H1 (cell line): ENCODE measurements around the gene CACNA2D1. TPM values are rescaled to one million over a fixed set of nuclear protein-coding genes. Genes with fewer than 3 reads are reported as not detected.

Experiments
- CTCF ChIA-PET: fragments of 300-600 bp; sonication (Branson Sonifier 250); formaldehyde crosslinking; loops from one replicate; lab custom pipeline; 2021; ENCODE audit not compliant: partially characterized antibody; lab: Charles Lee
- POLR2A ChIA-PET: fragments of 300-600 bp; sonication (Branson Sonifier 250); formaldehyde crosslinking; loops from one replicate; lab custom pipeline; 2021; ENCODE audit warnings: inconsistent platforms; ENCODE audit not compliant: partially characterized antibody; lab: Charles Lee
- DNase-seq, 2 experiments: peaks; one replicate each; pipeline versions ENCODE4 v3.0.0 to v3.0.0-alpha.2; 2010 to 2022; ENCODE audit warnings: low spot score in 2 of 2, low read depth in 1 of 2, mixed read lengths in 1 of 2
- FAIRE-seq: peaks from 2 replicates; lab custom pipeline; 2011; peaks lifted over from hg19 to GRCh38; lab: Jason Lieb, UNC
- H2AFZ ChIP-seq: 2 replicates; pipeline ENCODE4 v1.8.1; 2012; ENCODE audit warnings: low read length, inconsistent platforms
- H2AK5ac ChIP-seq: 2 replicates; pipeline ENCODE4 v1.6.1; 2013; ENCODE audit warnings: low read depth, low read length
- H2BK120ac ChIP-seq: replicated peaks from 2 replicates; pipeline ENCODE3; 2013; ENCODE audit warnings: low read depth, low read length, inconsistent platforms
- H2BK12ac ChIP-seq: 2 replicates; pipeline ENCODE4 v1.6.1; 2013; ENCODE audit warnings: low read depth, low read length
- H2BK15ac ChIP-seq: 2 replicates; pipeline ENCODE4 v1.6.1; 2013; ENCODE audit warnings: low read length
- H2BK20ac ChIP-seq: 2 replicates; pipeline ENCODE4 v1.6.1; 2013; ENCODE audit warnings: low read length
- H2BK5ac ChIP-seq: 2 replicates; pipeline ENCODE4 v1.6.1; 2013; ENCODE audit warnings: low read depth, low read length
- H3K14ac ChIP-seq: 2 replicates; pipeline ENCODE4 v1.6.1; 2013; ENCODE audit warnings: inconsistent platforms; ENCODE audit not compliant: insufficient read length
- H3K18ac ChIP-seq: 2 replicates; pipeline ENCODE4 v1.6.1; 2013; ENCODE audit warnings: low read length; ENCODE audit errors: extremely low read depth
- H3K23ac ChIP-seq: 2 replicates; pipeline ENCODE4 v1.6.1; 2013; ENCODE audit warnings: inconsistent platforms; ENCODE audit not compliant: insufficient read length
- H3K23me2 ChIP-seq: 2 replicates; pipeline ENCODE4 v1.6.1; 2013; ENCODE audit warnings: low read depth, low read length
- H3K27ac ChIP-seq: 2 replicates; pipeline ENCODE4 v1.6.1; 2011; ENCODE audit warnings: low read depth, low read length, inconsistent platforms
- H3K27me3 ChIP-seq, 4 experiments: replicated peaks in 1 of 4; 1 replicate in 1 of 4; 2 replicates in 3 of 4; pipeline versions ENCODE4 v1.6.1 to v1.8.1; 2011 to 2013; ENCODE audit warnings: low read length in 3 of 4, mild to moderate bottlenecking in 3 of 4, inconsistent platforms in 2 of 4, mixed read lengths in 2 of 4, moderate library complexity in 1 of 4; ENCODE audit not compliant: control insufficient read depth in 3 of 4, insufficient read depth in 3 of 4; ENCODE audit errors: extremely low read depth in 1 of 4
- H3K36me3 ChIP-seq, 4 experiments: 2 replicates each; pipeline versions ENCODE4 v1.6.1 to v1.8.1; 2011 to 2013; ENCODE audit warnings: mild to moderate bottlenecking in 4 of 4, low read length in 3 of 4, moderate library complexity in 2 of 4, control low read depth in 1 of 4, inconsistent platforms in 1 of 4; ENCODE audit not compliant: insufficient read depth in 4 of 4, control insufficient read depth in 2 of 4
- H3K4ac ChIP-seq: replicated peaks from 2 replicates; pipeline ENCODE3; 2013; ENCODE audit warnings: low read length, low read depth, mixed read lengths, inconsistent platforms; ENCODE audit not compliant: insufficient read length
- H3K4me1 ChIP-seq, 4 experiments: replicated peaks in 1 of 4; 1 replicate in 1 of 4; 2 replicates in 3 of 4; pipeline versions ENCODE4 v1.6.1 to v1.8.1; 2011 to 2013; ENCODE audit warnings: low read length in 3 of 4, inconsistent platforms in 2 of 4, mixed read lengths in 1 of 4; ENCODE audit not compliant: insufficient read depth in 4 of 4, control insufficient read depth in 3 of 4
- H3K4me2 ChIP-seq, 2 experiments: 2 replicates each; pipeline versions ENCODE4 v1.6.1 to v1.8.1; 2011 to 2013; ENCODE audit warnings: low read depth in 2 of 2, low read length in 2 of 2, control low read depth in 1 of 2, inconsistent platforms in 1 of 2, mild to moderate bottlenecking in 1 of 2; ENCODE audit not compliant: insufficient read depth in 1 of 2
- H3K4me3 ChIP-seq, 4 experiments: fragments of 200-600, 300-600 bp in 1 of 4; sonication (generic), shearing (Covaris generic), sonication (Bioruptor Twin) in 1 of 4; 2 replicates each; pipeline versions ENCODE4 v1.5.1 to v1.8.1; 2011 to 2016; ENCODE audit warnings: low read length in 4 of 4, low read depth in 3 of 4, control low read depth in 2 of 4, inconsistent platforms in 2 of 4, mild to moderate bottlenecking in 2 of 4, mixed read lengths in 1 of 4, moderate library complexity in 1 of 4; ENCODE audit not compliant: insufficient read depth in 2 of 4; ENCODE audit errors: extremely low read depth in 1 of 4
- H3K56ac ChIP-seq: replicated peaks from 2 replicates; pipeline ENCODE3; 2013; ENCODE audit warnings: low read depth, mild to moderate bottlenecking, mixed read lengths, low read length, inconsistent platforms; ENCODE audit not compliant: insufficient read length
- H3K79me1 ChIP-seq: 2 replicates; pipeline ENCODE4 v1.6.1; 2013; ENCODE audit warnings: low read depth, low read length, control low read depth
- H3K79me2 ChIP-seq, 2 experiments: 2 replicates each; pipeline versions ENCODE4 v1.6.1 to v1.8.1; 2012 to 2013; ENCODE audit warnings: low read length in 2 of 2, mild to moderate bottlenecking in 2 of 2, inconsistent platforms in 1 of 2; ENCODE audit not compliant: insufficient read depth in 2 of 2, control insufficient read depth in 1 of 2
- H3K9ac ChIP-seq, 4 experiments: replicated peaks in 1 of 4; 1 replicate in 1 of 4; 2 replicates in 3 of 4; pipeline versions ENCODE4 v1.6.1 to v1.8.1; 2011 to 2013; ENCODE audit warnings: low read depth in 3 of 4, low read length in 3 of 4, control low read depth in 2 of 4, mild to moderate bottlenecking in 2 of 4, moderate library complexity in 2 of 4, inconsistent platforms in 1 of 4; ENCODE audit errors: extremely low read depth in 1 of 4
- H3K9me3 ChIP-seq, 2 experiments: 2 replicates each; pipeline versions ENCODE4 v1.6.1 to v1.8.1; 2012 to 2013; ENCODE audit warnings: mild to moderate bottlenecking in 2 of 2, moderate library complexity in 2 of 2, control low read depth in 1 of 2, inconsistent platforms in 1 of 2, low read depth in 1 of 2, low read length in 1 of 2, mixed read lengths in 1 of 2; ENCODE audit not compliant: insufficient read depth in 2 of 2
- H4K20me1 ChIP-seq, 2 experiments: replicated peaks in 1 of 2; 2 replicates each; pipeline versions ENCODE3 to v1.8.1; 2011 to 2013; ENCODE audit warnings: inconsistent platforms in 2 of 2, low read length in 2 of 2, mild to moderate bottlenecking in 1 of 2; ENCODE audit not compliant: insufficient read depth in 2 of 2, control insufficient read depth in 1 of 2
- H4K5ac ChIP-seq: 2 replicates; pipeline ENCODE4 v1.6.1; 2013; ENCODE audit warnings: low read length, low read depth, mixed read lengths, inconsistent platforms; ENCODE audit not compliant: insufficient read length
- H4K8ac ChIP-seq: 2 replicates; pipeline ENCODE4 v1.8.0; 2013; ENCODE audit warnings: mild to moderate bottlenecking, moderate library complexity, low read length, inconsistent platforms; ENCODE audit not compliant: insufficient read depth; ENCODE audit errors: extremely low read depth
- H4K91ac ChIP-seq: replicated peaks from 2 replicates; pipeline ENCODE3; 2013; ENCODE audit warnings: low read length, mixed read lengths, inconsistent platforms; ENCODE audit not compliant: insufficient read length
- CHD2 ChIP-seq: IDR thresholded peaks from 2 replicates; pipeline ENCODE4 v1.6.1; 2012; ENCODE audit warnings: low read length, improper control_type of control experiment
- CREB1 ChIP-seq: IDR thresholded peaks from 2 replicates; pipeline ENCODE4 v1.6.1; 2012; ENCODE audit warnings: inconsistent platforms
- E2F6 ChIP-seq: IDR thresholded peaks from 2 replicates; pipeline ENCODE4 v1.6.1; 2012; ENCODE audit warnings: inconsistent platforms
- RBBP5 ChIP-seq: IDR thresholded peaks from 2 replicates; pipeline ENCODE4 v1.7.1; 2012; ENCODE audit warnings: low read depth, mild to moderate bottlenecking, inconsistent platforms, low read length, moderate library complexity, borderline replicate concordance
- SAP30 ChIP-seq: fragments of 300-600 bp; sonication (generic); IDR thresholded peaks from 2 replicates; pipeline ENCODE4 v1.7.1; 2012; ENCODE audit warnings: low read length, moderate library complexity, mild to moderate bottlenecking, inconsistent platforms; ENCODE audit not compliant: insufficient read depth, insufficient replicate concordance
- SUZ12 ChIP-seq: fragments of 200-600 bp; sonication (generic); IDR thresholded peaks from 2 replicates; pipeline ENCODE4 v1.6.1; 2012; ENCODE audit warnings: mild to moderate bottlenecking, inconsistent platforms, low read length, moderate library complexity, mixed read lengths
- WGBS, 2 experiments: shearing (Covaris generic) in 1 of 2; methylation state at CpG; one replicate each; pipeline versions ENCODE4 v1.1.6 to v1.1.7; 2013 to 2015; ENCODE audit warnings: low lambda C conversion rate in 2 of 2, mixed read lengths in 2 of 2, inconsistent platforms in 1 of 2, low coverage in 1 of 2, missing lambda C conversion rate in 1 of 2; ENCODE audit not compliant: insufficient replicate concordance in 2 of 2, insufficient coverage in 1 of 2, insufficient read length in 1 of 2; ENCODE audit errors: extremely low coverage in 1 of 2, missing lambda C conversion rate in 1 of 2; 5-methylcytosine and 5-hydroxymethylcytosine counted together
- polyA plus RNA-seq, 7 experiments: library from polyadenylated mRNA; depleted of rRNA in 3 of 7; stranded (reverse) in 5 of 7; unstranded in 2 of 7; fragments of >200 nt in 5 of 7; fragments of 200-250 nt in 2 of 7; gene quantifications; 1 replicate in 5 of 7; 2 replicates in 1 of 7; 4 replicates in 1 of 7; pipeline versions ENCODE4 v1.2.1 to v1.2.3, GENCODE V29; 2011 to 2013; ENCODE audit warnings: missing spikeins in 2 of 7, mixed read lengths in 2 of 7
- total RNA-seq: library from RNA; stranded (reverse); fragmentation: NEBNext Ultra II Directional; extraction: Animal tissue kit (Norgen Biotek cat#: 25700); gene quantifications from 2 replicates; pipeline ENCODE4 v1.2.1, GENCODE V29; 2021
- TF ChIP-seq, protein P1 (sequence below): IDR thresholded peaks from 2 replicates; pipeline ENCODE4 v1.6.1; 2012; ENCODE audit warnings: low read length, inconsistent platforms
- TF ChIP-seq, protein P2 (sequence below), 3 experiments: IDR thresholded peaks; 1 replicate in 2 of 3; 2 replicates in 1 of 3; pipeline versions ENCODE4 v1.5.1 to v1.6.1; 2011; ENCODE audit warnings: low read length in 3 of 3, mild to moderate bottlenecking in 3 of 3, inconsistent platforms in 2 of 3, low read depth in 1 of 3, moderate library complexity in 1 of 3; ENCODE audit not compliant: insufficient read depth in 1 of 3; ENCODE audit errors: control extremely low read depth in 1 of 3

The CACNA2D1 gene
- total and polyA plus RNA-seq, 2 of the 8 experiments (the other 6 are each of a cell fraction or from before 2014, with no cell fraction given), result 4.3 to 27.3 TPM

DNA sequence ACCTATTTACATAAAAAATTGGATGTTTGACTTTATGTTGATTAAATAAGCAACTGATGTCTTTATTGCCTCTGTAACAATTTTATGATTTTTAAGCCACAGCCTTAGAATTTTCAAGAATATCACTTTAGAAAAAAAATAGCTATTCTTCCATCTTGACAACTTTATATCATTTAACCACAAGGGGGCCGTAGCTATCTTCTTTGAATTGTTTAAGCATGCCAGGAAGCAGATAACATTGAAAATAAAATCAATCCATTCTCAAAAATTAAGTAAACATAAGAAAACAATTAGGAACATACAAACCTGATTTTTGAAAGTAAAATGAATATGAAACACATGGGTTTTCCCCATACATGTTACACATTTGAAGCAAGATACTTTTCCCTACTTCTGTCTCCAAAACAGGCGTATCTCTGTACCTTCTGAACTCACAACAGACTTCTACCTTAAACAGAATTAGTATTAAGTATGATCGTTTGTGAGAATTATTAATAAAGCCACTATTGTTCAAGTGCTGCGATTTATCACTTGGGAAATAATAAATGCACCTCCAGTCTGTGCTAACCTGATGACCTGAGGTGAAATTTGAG is 209.0 kb downstream of the CACNA2D1 start:
- no peaks in the 10 kb centered on the region for H3K9me3 ChIP-seq
- H3K23me2 ChIP-seq, result no peaks in the 10 kb centered on the region
- H3K27ac ChIP-seq, result no peak overlapping the region
- H2BK120ac ChIP-seq, result no peak overlapping the region
- H3K79me1 ChIP-seq, result no peaks in the 10 kb centered on the region
- H2BK12ac ChIP-seq, result no peak overlapping the region
- H4K20me1 ChIP-seq, result no peaks in the 10 kb centered on the region
- ChIA-PET POLR2A (no interaction called here), CTCF (interaction anchor here (0.6 to 2.1 kb wide), 19 partner anchors 9 to 371 kb away, joined by 3 to 9 read pairs (median 4); no protein-coding TSS in a partner anchor)
- no peak overlapping the region for H2BK5ac ChIP-seq
- H3K27me3 ChIP-seq, result no peaks in the 10 kb centered on the region
- H3K4me1 ChIP-seq, result peaks cover 0 to 10% (median 4%) of the 10 kb centered on the region in 4 experiments; a peak in 3 of 7 replicates
- no peak overlapping the region for H4K8ac ChIP-seq
- no peak overlapping the region for H2AK5ac ChIP-seq
- no peak overlapping the region for H3K4me2 ChIP-seq
- H3K23ac ChIP-seq, result no peak overlapping the region
- no peaks in the 10 kb centered on the region for H3K79me2 ChIP-seq
- H3K9ac ChIP-seq, result no peak overlapping the region
- H3K18ac ChIP-seq, result no peak overlapping the region
- no peak overlapping the region for H2AFZ ChIP-seq
- H4K5ac ChIP-seq, result no peak overlapping the region
- FAIRE-seq (no peak), DNase-seq (no peak)
- H3K14ac ChIP-seq, result no peak overlapping the region
- no peak overlapping the region for H3K4me3 ChIP-seq
- H2BK15ac ChIP-seq, result no peak overlapping the region
- 49% methylated on average over 4 of the region's 4 CpGs; no CpG with 5 or more reads in 1 of the 2 experiments for WGBS, 2 experiments
- H3K36me3 ChIP-seq, result no peaks in the 10 kb centered on the region
- no peak overlapping the region for H2BK20ac ChIP-seq
- no peak overlapping the region for H3K4ac ChIP-seq
- H4K91ac ChIP-seq, result no peak overlapping the region
- H3K56ac ChIP-seq, result no peak overlapping the region
- TF ChIP-seq CHD2 (no peak), SAP30 (no peak), CREB1 (no peak), E2F6 (no peak), SUZ12 (no peak), RBBP5 (no peak)
- TF ChIP-seq, protein P1, sequence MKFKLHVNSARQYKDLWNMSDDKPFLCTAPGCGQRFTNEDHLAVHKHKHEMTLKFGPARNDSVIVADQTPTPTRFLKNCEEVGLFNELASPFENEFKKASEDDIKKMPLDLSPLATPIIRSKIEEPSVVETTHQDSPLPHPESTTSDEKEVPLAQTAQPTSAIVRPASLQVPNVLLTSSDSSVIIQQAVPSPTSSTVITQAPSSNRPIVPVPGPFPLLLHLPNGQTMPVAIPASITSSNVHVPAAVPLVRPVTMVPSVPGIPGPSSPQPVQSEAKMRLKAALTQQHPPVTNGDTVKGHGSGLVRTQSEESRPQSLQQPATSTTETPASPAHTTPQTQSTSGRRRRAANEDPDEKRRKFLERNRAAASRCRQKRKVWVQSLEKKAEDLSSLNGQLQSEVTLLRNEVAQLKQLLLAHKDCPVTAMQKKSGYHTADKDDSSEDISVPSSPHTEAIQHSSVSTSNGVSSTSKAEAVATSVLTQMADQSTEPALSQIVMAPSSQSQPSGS, result no peak
- TF ChIP-seq, protein P2, sequence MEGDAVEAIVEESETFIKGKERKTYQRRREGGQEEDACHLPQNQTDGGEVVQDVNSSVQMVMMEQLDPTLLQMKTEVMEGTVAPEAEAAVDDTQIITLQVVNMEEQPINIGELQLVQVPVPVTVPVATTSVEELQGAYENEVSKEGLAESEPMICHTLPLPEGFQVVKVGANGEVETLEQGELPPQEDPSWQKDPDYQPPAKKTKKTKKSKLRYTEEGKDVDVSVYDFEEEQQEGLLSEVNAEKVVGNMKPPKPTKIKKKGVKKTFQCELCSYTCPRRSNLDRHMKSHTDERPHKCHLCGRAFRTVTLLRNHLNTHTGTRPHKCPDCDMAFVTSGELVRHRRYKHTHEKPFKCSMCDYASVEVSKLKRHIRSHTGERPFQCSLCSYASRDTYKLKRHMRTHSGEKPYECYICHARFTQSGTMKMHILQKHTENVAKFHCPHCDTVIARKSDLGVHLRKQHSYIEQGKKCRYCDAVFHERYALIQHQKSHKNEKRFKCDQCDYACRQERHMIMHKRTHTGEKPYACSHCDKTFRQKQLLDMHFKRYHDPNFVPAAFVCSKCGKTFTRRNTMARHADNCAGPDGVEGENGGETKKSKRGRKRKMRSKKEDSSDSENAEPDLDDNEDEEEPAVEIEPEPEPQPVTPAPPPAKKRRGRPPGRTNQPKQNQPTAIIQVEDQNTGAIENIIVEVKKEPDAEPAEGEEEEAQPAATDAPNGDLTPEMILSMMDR (IDR thresholded peaks at IDR 0.05; ENCODE audit: control extremely low read depth in 1 of 3, insufficient read depth in 1 of 3, low read depth in 1 of 3, low read length in 3 of 3), result peak in 2 of 3 experiments; percentile 41; a peak in 2 of 4 replicates
